Liver (tissue), 3 donors: ENCODE results near the gene MARVELD1.

Source experiments
- EGR1 ChIP-seq, 2 donors: IDR thresholded peaks; 2 replicates each; pipeline ENCODE4 v1.6.1; 2016 to 2018; ENCODE audit warnings: antibody characterized with exemption in 2 of 2, low read depth in 2 of 2
- TF ChIP-seq, protein P1 (sequence below): IDR thresholded peaks from 2 replicates; pipeline ENCODE4 v1.6.1; 2016; ENCODE audit warnings: antibody characterized with exemption, mild to moderate bottlenecking
- TF ChIP-seq, protein P2 (sequence below): fragments of 150-350 bp; IDR thresholded peaks from 2 replicates; pipeline ENCODE4 v1.5.1; 2017; ENCODE audit warnings: improper control_type of control experiment, low read depth, low read length; ENCODE audit not compliant: missing input control
- donor health status: healthy.
- donor health status: healthy.

DNA sequence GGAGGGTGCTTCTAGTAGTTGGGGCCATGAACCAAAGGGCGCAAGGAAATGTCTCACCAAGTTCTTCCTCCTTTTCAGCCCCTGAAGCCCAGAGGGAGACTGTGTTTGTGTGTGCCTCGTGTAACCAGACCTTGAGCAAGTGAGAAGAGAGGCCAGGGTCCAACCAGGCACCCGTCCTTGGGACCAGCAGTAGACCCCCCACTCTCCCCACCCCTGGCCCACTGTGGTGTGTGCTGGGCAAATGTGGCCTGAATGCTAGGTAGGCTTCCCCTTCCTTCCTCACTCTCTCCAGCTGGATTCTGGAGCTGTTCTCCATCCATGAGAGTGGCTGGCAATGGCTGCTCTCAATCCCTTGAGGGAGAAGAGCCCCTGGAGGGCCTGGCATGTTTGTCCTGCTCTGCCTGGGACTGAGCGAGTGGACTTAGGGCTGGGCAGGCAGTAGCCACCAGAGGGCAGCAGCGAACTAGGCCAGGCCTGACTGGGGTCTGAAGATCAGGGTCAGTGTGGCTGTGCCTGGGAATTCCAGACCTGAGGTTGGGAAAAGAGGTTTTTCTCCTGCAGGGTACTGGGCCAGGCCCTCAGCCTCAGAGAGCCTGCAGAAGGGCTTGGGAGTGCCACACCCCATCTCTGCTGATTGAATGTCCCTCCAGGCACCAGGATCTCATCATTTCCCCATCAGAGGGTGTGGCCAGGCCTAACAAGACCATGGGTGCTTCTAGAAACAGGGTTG, 45.8 kb downstream of the MARVELD1 start:
- TF ChIP-seq, protein P1, sequence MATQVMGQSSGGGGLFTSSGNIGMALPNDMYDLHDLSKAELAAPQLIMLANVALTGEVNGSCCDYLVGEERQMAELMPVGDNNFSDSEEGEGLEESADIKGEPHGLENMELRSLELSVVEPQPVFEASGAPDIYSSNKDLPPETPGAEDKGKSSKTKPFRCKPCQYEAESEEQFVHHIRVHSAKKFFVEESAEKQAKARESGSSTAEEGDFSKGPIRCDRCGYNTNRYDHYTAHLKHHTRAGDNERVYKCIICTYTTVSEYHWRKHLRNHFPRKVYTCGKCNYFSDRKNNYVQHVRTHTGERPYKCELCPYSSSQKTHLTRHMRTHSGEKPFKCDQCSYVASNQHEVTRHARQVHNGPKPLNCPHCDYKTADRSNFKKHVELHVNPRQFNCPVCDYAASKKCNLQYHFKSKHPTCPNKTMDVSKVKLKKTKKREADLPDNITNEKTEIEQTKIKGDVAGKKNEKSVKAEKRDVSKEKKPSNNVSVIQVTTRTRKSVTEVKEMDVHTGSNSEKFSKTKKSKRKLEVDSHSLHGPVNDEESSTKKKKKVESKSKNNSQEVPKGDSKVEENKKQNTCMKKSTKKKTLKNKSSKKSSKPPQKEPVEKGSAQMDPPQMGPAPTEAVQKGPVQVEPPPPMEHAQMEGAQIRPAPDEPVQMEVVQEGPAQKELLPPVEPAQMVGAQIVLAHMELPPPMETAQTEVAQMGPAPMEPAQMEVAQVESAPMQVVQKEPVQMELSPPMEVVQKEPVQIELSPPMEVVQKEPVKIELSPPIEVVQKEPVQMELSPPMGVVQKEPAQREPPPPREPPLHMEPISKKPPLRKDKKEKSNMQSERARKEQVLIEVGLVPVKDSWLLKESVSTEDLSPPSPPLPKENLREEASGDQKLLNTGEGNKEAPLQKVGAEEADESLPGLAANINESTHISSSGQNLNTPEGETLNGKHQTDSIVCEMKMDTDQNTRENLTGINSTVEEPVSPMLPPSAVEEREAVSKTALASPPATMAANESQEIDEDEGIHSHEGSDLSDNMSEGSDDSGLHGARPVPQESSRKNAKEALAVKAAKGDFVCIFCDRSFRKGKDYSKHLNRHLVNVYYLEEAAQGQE: no peak
- TF ChIP-seq, protein P2, sequence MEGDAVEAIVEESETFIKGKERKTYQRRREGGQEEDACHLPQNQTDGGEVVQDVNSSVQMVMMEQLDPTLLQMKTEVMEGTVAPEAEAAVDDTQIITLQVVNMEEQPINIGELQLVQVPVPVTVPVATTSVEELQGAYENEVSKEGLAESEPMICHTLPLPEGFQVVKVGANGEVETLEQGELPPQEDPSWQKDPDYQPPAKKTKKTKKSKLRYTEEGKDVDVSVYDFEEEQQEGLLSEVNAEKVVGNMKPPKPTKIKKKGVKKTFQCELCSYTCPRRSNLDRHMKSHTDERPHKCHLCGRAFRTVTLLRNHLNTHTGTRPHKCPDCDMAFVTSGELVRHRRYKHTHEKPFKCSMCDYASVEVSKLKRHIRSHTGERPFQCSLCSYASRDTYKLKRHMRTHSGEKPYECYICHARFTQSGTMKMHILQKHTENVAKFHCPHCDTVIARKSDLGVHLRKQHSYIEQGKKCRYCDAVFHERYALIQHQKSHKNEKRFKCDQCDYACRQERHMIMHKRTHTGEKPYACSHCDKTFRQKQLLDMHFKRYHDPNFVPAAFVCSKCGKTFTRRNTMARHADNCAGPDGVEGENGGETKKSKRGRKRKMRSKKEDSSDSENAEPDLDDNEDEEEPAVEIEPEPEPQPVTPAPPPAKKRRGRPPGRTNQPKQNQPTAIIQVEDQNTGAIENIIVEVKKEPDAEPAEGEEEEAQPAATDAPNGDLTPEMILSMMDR: peak; percentile 79
- no peak for TF ChIP-seq EGR1 (IDR thresholded peaks at IDR 0.05; ENCODE audit: low read depth in 2 of 2)
